ENCODE results near the gene GPR162. TPM values are rescaled to one million over a fixed set of nuclear protein-coding genes. Genes with fewer than 3 reads are reported as not detected.

The GPR162 gene
- total RNA-seq, 1 donor: 1.4 TPM

GRCh38 chr12:6840330-6840729 is 18.7 kb downstream of the GPR162 start:
- DNase-seq (ENCODE audit: insufficient read length, low spot score, missing footprints): no peak

GRCh38 chr12:6840761-6841515 is 19.3 kb downstream of the GPR162 start, which contains the start of gene GNB3:
TSS of gene GNB3 (plus strand) at chr12:6840925. CDS start at chr12:6841288, 363 bp downstream.
- H3K27ac ChIP-seq (ENCODE audit: low read depth, low read length): no peak within 1 kb of the TSS
- no peak within 1 kb of the TSS for H3K4me3 ChIP-seq (ENCODE audit: insufficient read depth, low read length)
- peak; percentile 35 for DNase-seq (ENCODE audit: insufficient read length, low spot score, missing footprints)
- H2AFZ ChIP-seq (ENCODE audit: low read length): no peak within 1 kb of the TSS
- no peaks in the 10 kb centered on the region for H3K79me2 ChIP-seq (ENCODE audit: insufficient read depth, low read length)
- no peaks in the 10 kb centered on the region for H3K4me1 ChIP-seq (ENCODE audit: insufficient read depth, low read length)
- no peak for TF ChIP-seq CTCF (IDR thresholded peaks at IDR 0.05; ENCODE audit: extremely low read depth, low read depth, low read length)
- no peaks in the 10 kb centered on the region for H3K9me3 ChIP-seq (ENCODE audit: low read depth, low read length)
- peaks cover 8% of the 10 kb centered on the region for H4K20me1 ChIP-seq (ENCODE audit: insufficient read depth, low read length)
- no peaks in the 10 kb centered on the region for H3K27me3 ChIP-seq (ENCODE audit: insufficient read depth, low read length)
- H3K36me3 ChIP-seq (ENCODE audit: insufficient read depth, low read length): peaks cover 72% of the 10 kb centered on the region
- H3K4me2 ChIP-seq (ENCODE audit: insufficient read depth, low read length): no peak within 1 kb of the TSS

More at GRCh38 chr12:6840330-6840729, 18.7 kb downstream of the GPR162 start:
- no peak overlapping the region for H3K27ac ChIP-seq (ENCODE audit: low read depth, low read length)
- no peaks in the 10 kb centered on the region for H3K4me1 ChIP-seq (ENCODE audit: insufficient read depth, low read length)
- no peak for TF ChIP-seq CTCF (IDR thresholded peaks at IDR 0.05; ENCODE audit: extremely low read depth, low read depth, low read length)
- no peak overlapping the region for H2AFZ ChIP-seq (ENCODE audit: low read length)
- no peak overlapping the region for H3K4me2 ChIP-seq (ENCODE audit: insufficient read depth, low read length)
- peaks cover 8% of the 10 kb centered on the region for H4K20me1 ChIP-seq (ENCODE audit: insufficient read depth, low read length)
- peaks cover 72% of the 10 kb centered on the region for H3K36me3 ChIP-seq (ENCODE audit: insufficient read depth, low read length)
- H3K4me3 ChIP-seq (ENCODE audit: insufficient read depth, low read length): no peak overlapping the region
- no peaks in the 10 kb centered on the region for H3K9me3 ChIP-seq (ENCODE audit: low read depth, low read length)
- H3K27me3 ChIP-seq (ENCODE audit: insufficient read depth, low read length): no peaks in the 10 kb centered on the region
- H3K79me2 ChIP-seq (ENCODE audit: insufficient read depth, low read length): no peaks in the 10 kb centered on the region

GRCh38 chr12:6842075-6842474 is 20.5 kb downstream of the GPR162 start:
- peaks cover 72% of the 10 kb centered on the region for H3K36me3 ChIP-seq (ENCODE audit: insufficient read depth, low read length)
- H3K9me3 ChIP-seq (ENCODE audit: low read depth, low read length): no peaks in the 10 kb centered on the region
- H3K4me1 ChIP-seq (ENCODE audit: insufficient read depth, low read length): no peaks in the 10 kb centered on the region
- H3K27me3 ChIP-seq (ENCODE audit: insufficient read depth, low read length): no peaks in the 10 kb centered on the region
- no peak overlapping the region for H3K4me3 ChIP-seq (ENCODE audit: insufficient read depth, low read length)
- peaks cover 5% of the 10 kb centered on the region for H3K79me2 ChIP-seq (ENCODE audit: insufficient read depth, low read length)
- H2AFZ ChIP-seq (ENCODE audit: low read length): no peak overlapping the region
- peaks cover 8% of the 10 kb centered on the region for H4K20me1 ChIP-seq (ENCODE audit: insufficient read depth, low read length)
- peak; percentile 56 for DNase-seq (ENCODE audit: insufficient read length, low spot score, missing footprints)
- no peak for TF ChIP-seq CTCF (IDR thresholded peaks at IDR 0.05; ENCODE audit: extremely low read depth, low read depth, low read length)
- H3K27ac ChIP-seq (ENCODE audit: low read depth, low read length): no peak overlapping the region
- no peak overlapping the region for H3K4me2 ChIP-seq (ENCODE audit: insufficient read depth, low read length)

GRCh38 chr12:6843118-6843902 is 21.7 kb downstream of the GPR162 start:
- Histone ChIP-seq H2AFZ (ENCODE audit: low read length) (no peak overlapping the region), H3K36me3 (ENCODE audit: insufficient read depth, low read length) (peaks cover 71% of the 10 kb centered on the region), H3K79me2 (ENCODE audit: insufficient read depth, low read length) (peaks cover 13% of the 10 kb centered on the region), H3K4me3 (ENCODE audit: insufficient read depth, low read length) (no peak overlapping the region), H4K20me1 (ENCODE audit: insufficient read depth, low read length) (peaks cover 2% of the 10 kb centered on the region), H3K27me3 (ENCODE audit: insufficient read depth, low read length) (no peaks in the 10 kb centered on the region), H3K4me2 (ENCODE audit: insufficient read depth, low read length) (no peak overlapping the region), H3K4me1 (ENCODE audit: insufficient read depth, low read length) (no peaks in the 10 kb centered on the region), H3K9me3 (ENCODE audit: low read depth, low read length) (no peaks in the 10 kb centered on the region), H3K27ac (ENCODE audit: low read depth, low read length) (no peak overlapping the region)
- peak; percentile 66 for DNase-seq (ENCODE audit: insufficient read length, low spot score, missing footprints)
- no peak for TF ChIP-seq CTCF (IDR thresholded peaks at IDR 0.05; ENCODE audit: extremely low read depth, low read depth, low read length)
